ENCODE data around the gene KDM4C. TPM values are rescaled to one million over a fixed set of nuclear protein-coding genes. Genes with fewer than 3 reads are reported as not detected.

Gene KDM4C
- total RNA-seq, 2 donors from 2014 or later: 26.1 to 47.8 TPM

DNA sequence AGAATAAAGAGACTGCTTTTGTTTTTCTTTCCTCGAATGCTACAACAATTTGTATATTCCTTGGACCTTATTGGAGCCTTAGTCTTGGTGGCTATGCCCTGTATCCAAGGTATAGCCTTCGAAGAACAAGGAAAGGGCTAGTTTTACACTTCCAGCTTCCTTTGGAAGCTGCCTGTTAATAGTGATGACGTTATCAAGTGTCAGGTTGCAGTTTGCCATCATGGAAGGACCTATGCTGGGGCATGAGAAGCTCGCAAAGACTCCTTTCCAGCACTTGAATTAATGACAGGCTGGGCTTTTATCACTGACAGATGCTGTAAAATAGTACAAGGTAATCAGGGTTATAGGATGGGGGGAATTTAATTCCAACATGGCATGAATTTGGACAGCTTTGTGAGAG, 157.9 kb downstream of the KDM4C start:
- TF ChIP-seq, protein P1, sequence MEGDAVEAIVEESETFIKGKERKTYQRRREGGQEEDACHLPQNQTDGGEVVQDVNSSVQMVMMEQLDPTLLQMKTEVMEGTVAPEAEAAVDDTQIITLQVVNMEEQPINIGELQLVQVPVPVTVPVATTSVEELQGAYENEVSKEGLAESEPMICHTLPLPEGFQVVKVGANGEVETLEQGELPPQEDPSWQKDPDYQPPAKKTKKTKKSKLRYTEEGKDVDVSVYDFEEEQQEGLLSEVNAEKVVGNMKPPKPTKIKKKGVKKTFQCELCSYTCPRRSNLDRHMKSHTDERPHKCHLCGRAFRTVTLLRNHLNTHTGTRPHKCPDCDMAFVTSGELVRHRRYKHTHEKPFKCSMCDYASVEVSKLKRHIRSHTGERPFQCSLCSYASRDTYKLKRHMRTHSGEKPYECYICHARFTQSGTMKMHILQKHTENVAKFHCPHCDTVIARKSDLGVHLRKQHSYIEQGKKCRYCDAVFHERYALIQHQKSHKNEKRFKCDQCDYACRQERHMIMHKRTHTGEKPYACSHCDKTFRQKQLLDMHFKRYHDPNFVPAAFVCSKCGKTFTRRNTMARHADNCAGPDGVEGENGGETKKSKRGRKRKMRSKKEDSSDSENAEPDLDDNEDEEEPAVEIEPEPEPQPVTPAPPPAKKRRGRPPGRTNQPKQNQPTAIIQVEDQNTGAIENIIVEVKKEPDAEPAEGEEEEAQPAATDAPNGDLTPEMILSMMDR (IDR thresholded peaks at IDR 0.05): no peak
- Histone ChIP-seq H3K27ac (no peak overlapping the region), H3K4me1 (ENCODE audit: control insufficient read depth in 1 of 2, low read depth in 2 of 2) (peaks cover 0 to 10% of the 10 kb centered on the region in 2 donors), H3K36me3 (no peaks in the 10 kb centered on the region), H3K9me3 (no peaks in the 10 kb centered on the region), H3K4me3 (no peak overlapping the region), H3K27me3 (replicated peaks; ENCODE audit: insufficient read depth) (no peaks in the 10 kb centered on the region)
- DNase-seq (ENCODE audit: low spot score) (no peak), ATAC-seq (ENCODE audit: insufficient number of reproducible peaks, low FRiP score, low read depth) (no peak)

DNA sequence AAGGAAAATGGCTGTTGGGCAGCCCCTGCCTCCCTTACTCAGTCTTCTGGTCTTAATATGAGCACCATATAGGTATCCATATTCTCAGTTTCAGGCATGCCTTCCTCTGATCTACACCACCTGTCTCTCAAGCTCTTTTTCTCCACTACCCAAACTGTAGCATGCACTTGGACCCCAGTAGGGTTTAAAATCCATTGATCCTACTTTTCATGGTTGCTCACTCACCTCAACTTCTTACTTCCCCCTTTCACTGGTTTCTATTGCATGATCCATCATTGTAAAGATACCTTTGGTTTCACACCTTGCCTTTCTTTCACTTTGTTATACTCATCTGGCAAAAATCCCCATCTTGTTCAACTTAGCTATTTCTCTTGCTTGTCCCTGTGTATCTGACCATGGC, 159.4 kb downstream of the KDM4C start:
- H3K4me3 ChIP-seq: no peak overlapping the region
- DNase-seq (ENCODE audit: low spot score) (no peak), ATAC-seq (ENCODE audit: insufficient number of reproducible peaks, low FRiP score, low read depth) (no peak)
- TF ChIP-seq, protein P1 (IDR thresholded peaks at IDR 0.05): no peak
- H3K9me3 ChIP-seq: no peaks in the 10 kb centered on the region
- no peaks in the 10 kb centered on the region for H3K27me3 ChIP-seq (replicated peaks; ENCODE audit: insufficient read depth)
- H3K27ac ChIP-seq: no peak overlapping the region
- no peaks in the 10 kb centered on the region for H3K36me3 ChIP-seq
- peaks cover 0 to 6% of the 10 kb centered on the region in 2 donors for H3K4me1 ChIP-seq (ENCODE audit: control insufficient read depth in 1 of 2, low read depth in 2 of 2)

DNA sequence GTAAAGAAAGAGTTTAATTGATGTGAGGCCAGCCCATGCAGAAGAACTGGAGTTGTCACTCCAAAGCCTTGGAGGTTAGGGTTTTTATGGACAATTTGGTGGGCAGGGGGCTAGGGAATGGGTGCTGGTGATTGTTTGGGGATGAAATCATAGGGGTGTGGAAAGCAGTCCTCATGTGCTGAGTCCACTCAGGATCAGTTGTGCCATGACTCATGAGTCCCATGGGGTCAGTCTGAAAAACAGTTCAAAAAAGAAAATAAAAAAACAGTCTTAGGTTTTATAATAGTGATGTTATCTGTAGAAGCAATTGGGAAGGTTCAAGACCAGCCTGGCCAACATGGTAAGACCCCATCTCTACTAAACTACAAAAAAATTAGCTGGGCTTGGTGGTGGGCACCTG, 162.3 kb downstream of the KDM4C start:
- TF ChIP-seq, protein P1 (IDR thresholded peaks at IDR 0.05): no peak

DNA sequence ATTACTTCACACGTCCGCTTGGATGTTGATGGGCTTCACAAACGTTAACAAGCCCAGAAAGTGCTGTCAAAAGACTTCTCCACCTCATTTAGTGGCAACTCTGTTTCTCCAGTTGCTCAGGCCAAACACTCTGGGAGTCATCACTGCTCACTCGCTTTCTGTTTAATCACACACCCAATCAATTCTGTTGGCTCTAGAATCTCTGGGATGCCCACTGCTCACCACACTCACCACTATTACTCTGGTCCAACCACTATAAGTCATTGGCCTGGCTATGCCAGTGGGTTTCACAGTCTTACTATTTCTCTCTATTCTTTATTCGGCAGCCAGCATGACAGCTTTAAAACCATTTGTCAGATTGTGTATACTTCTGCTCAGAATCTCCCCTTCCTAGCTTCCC, 163.5 kb downstream of the KDM4C start:
- Histone ChIP-seq H3K4me3 (no peak overlapping the region), H3K9me3 (no peaks in the 10 kb centered on the region), H3K36me3 (no peaks in the 10 kb centered on the region), H3K27me3 (replicated peaks; ENCODE audit: insufficient read depth) (no peaks in the 10 kb centered on the region), H3K27ac (no peak overlapping the region), H3K4me1 (ENCODE audit: control insufficient read depth in 1 of 2, low read depth in 2 of 2) (peaks cover 0 to 5% of the 10 kb centered on the region in 2 donors)
- TF ChIP-seq, protein P1 (IDR thresholded peaks at IDR 0.05): no peak
- no peak for DNase-seq (ENCODE audit: low spot score)
- no peak for ATAC-seq (ENCODE audit: insufficient number of reproducible peaks, low FRiP score, low read depth)

More for the DNA sequence above, 162.3 kb downstream of the KDM4C start:
- no peak for DNase-seq (ENCODE audit: low spot score)
- Histone ChIP-seq H3K4me1 (ENCODE audit: control insufficient read depth in 1 of 2, low read depth in 2 of 2) (peaks cover 0 to 5% of the 10 kb centered on the region in 2 donors), H3K9me3 (no peaks in the 10 kb centered on the region), H3K36me3 (no peaks in the 10 kb centered on the region), H3K4me3 (no peak overlapping the region), H3K27me3 (replicated peaks; ENCODE audit: insufficient read depth) (no peaks in the 10 kb centered on the region), H3K27ac (no peak overlapping the region)
- no peak for ATAC-seq (ENCODE audit: insufficient number of reproducible peaks, low FRiP score, low read depth)

DNA sequence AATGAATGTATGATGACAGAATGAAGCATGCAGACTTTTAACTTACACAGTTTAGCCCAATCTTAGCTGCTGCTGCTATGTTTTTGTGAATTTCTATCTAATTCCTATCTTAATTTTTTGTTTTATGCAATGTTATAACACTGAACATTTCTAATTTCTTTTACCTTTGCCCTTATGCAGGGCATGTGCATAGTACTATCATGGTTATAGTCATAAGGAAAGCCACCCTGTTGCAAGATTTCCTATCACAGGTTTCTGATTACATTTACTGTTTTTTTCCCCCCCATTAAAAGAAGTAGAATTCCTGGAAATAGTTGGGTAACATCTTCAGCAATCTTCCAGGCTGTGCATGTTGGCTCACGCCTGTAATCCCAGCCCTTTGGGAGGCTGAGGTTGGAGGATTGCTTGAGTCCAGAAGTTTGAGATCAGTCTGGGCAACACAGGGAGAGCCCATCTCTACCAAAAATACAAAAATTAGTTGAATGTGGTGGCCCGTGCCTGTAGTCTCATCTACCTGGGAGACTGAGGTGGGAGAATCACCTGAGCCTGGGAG, 164.4 kb downstream of the KDM4C start:
- no peak for ATAC-seq (ENCODE audit: insufficient number of reproducible peaks, low FRiP score, low read depth)
- TF ChIP-seq, protein P1 (IDR thresholded peaks at IDR 0.05): no peak
- no peaks in the 10 kb centered on the region for H3K27me3 ChIP-seq (replicated peaks; ENCODE audit: insufficient read depth)
- no peaks in the 10 kb centered on the region for H3K9me3 ChIP-seq
- H3K36me3 ChIP-seq: no peaks in the 10 kb centered on the region
- no peak overlapping the region for H3K4me3 ChIP-seq
- no peak for DNase-seq (ENCODE audit: low spot score)
- no peak overlapping the region for H3K27ac ChIP-seq
- H3K4me1 ChIP-seq (ENCODE audit: control insufficient read depth in 1 of 2, low read depth in 2 of 2): peaks cover 0 to 5% of the 10 kb centered on the region in 2 donors

Measured in thoracic aorta (tissue), 2 donors.